Tibial nerve (tissue), 4 donors: ENCODE results near the gene PCAT7.

Experiments used
- CTCF ChIP-seq, 5 experiments: fragments of 200-600 bp in 3 of 5; fragments of 450-650 bp in 2 of 5; sonication (generic) in 3 of 5; IDR thresholded peaks; one replicate each; pipeline ENCODE4 v1.5.1; 2016 to 2019; ENCODE audit warnings: antibody characterized with exemption in 5 of 5, mild to moderate bottlenecking in 3 of 5, moderate library complexity in 2 of 5
- EP300 ChIP-seq, 2 donors: sonication (generic); formaldehyde crosslinking; IDR thresholded peaks; one replicate each; pipeline ENCODE4 v1.6.1; 2017; ENCODE audit warnings: antibody characterized with exemption in 2 of 2, mild to moderate bottlenecking in 1 of 2
- POLR2A ChIP-seq, 2 donors: fragments of 450-650 bp; IDR thresholded peaks; one replicate each; pipeline ENCODE4 v1.6.1; 2017; ENCODE audit warnings: antibody characterized with exemption in 2 of 2, mild to moderate bottlenecking in 2 of 2, moderate library complexity in 2 of 2

- TF ChIP-seq CTCF (IDR thresholded peaks at IDR 0.05), result no peak
- TF ChIP-seq POLR2A (IDR thresholded peaks at IDR 0.05), result no peak
- no peak for TF ChIP-seq EP300 (IDR thresholded peaks at IDR 0.05)
Observed at GRCh38 chr9:94511955-94512265, 43.0 kb upstream of the PCAT7 start.
